Transverse colon (tissue), 3 donors: ENCODE results near the gene CLDN14.

Source experiments
- POLR2A ChIP-seq: fragments of 450-650 bp; IDR thresholded peaks from one replicate; pipeline ENCODE4 v1.6.1; 2016; ENCODE audit warnings: antibody characterized with exemption, mild to moderate bottlenecking, moderate library complexity
- TF ChIP-seq, protein P1 (sequence below), 5 experiments: fragments of 200-600 bp in 3 of 5; fragments of 450-650 bp in 2 of 5; sonication (generic) in 3 of 5; IDR thresholded peaks; 1 replicate in 2 of 5; 2 replicates in 3 of 5; pipeline ENCODE4 v1.5.1; 2016 to 2017; ENCODE audit warnings: antibody characterized with exemption in 5 of 5, inconsistent platforms in 3 of 5, mild to moderate bottlenecking in 2 of 5, moderate library complexity in 1 of 5

DNA sequence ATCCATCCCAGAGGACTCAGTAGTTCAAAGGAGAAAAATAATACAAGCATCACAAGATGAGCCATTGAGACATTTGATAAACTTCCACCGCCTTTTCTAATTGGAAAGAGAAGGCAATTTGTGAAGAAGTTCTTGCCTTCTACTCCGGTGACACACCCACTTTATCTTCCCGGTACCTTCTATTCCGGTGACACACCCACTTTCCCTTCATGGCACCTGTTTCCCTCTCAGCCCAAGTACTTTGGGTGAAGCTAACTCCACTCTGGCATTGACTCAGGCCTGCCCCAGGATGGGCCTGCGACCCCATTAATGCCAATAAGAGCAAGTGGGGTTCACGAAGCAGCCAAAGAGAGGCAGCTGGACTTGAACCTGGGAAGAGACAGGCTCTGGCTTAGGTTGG is 38.2 kb downstream of the CLDN14 start:
- TF ChIP-seq POLR2A = no peak
- TF ChIP-seq, protein P1, sequence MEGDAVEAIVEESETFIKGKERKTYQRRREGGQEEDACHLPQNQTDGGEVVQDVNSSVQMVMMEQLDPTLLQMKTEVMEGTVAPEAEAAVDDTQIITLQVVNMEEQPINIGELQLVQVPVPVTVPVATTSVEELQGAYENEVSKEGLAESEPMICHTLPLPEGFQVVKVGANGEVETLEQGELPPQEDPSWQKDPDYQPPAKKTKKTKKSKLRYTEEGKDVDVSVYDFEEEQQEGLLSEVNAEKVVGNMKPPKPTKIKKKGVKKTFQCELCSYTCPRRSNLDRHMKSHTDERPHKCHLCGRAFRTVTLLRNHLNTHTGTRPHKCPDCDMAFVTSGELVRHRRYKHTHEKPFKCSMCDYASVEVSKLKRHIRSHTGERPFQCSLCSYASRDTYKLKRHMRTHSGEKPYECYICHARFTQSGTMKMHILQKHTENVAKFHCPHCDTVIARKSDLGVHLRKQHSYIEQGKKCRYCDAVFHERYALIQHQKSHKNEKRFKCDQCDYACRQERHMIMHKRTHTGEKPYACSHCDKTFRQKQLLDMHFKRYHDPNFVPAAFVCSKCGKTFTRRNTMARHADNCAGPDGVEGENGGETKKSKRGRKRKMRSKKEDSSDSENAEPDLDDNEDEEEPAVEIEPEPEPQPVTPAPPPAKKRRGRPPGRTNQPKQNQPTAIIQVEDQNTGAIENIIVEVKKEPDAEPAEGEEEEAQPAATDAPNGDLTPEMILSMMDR (IDR thresholded peaks at IDR 0.05) = no peak
